H1 (cell line): ENCODE measurements around the gene ATXN7L3. TPM values are rescaled to one million over a fixed set of nuclear protein-coding genes. Genes with fewer than 3 reads are reported as not detected.

Experiments used
- CTCF ChIA-PET: fragments of 300-600 bp; sonication (Branson Sonifier 250); formaldehyde crosslinking; loops from one replicate; lab custom pipeline; 2021; ENCODE audit not compliant: partially characterized antibody; lab: Charles Lee
- POLR2A ChIA-PET: fragments of 300-600 bp; sonication (Branson Sonifier 250); formaldehyde crosslinking; loops from one replicate; lab custom pipeline; 2021; ENCODE audit warnings: inconsistent platforms; ENCODE audit not compliant: partially characterized antibody; lab: Charles Lee
- DNase-seq, 2 experiments: peaks; one replicate each; pipeline versions ENCODE4 v3.0.0 to v3.0.0-alpha.2; 2010 to 2022; ENCODE audit warnings: low spot score in 2 of 2, low read depth in 1 of 2, mixed read lengths in 1 of 2
- FAIRE-seq: peaks from 2 replicates; lab custom pipeline; 2011; peaks lifted over from hg19 to GRCh38; lab: Jason Lieb, UNC
- H2AFZ ChIP-seq: 2 replicates; pipeline ENCODE4 v1.8.1; 2012; ENCODE audit warnings: low read length, inconsistent platforms
- H2AK5ac ChIP-seq: 2 replicates; pipeline ENCODE4 v1.6.1; 2013; ENCODE audit warnings: low read depth, low read length
- H2BK120ac ChIP-seq: replicated peaks from 2 replicates; pipeline ENCODE3; 2013; ENCODE audit warnings: low read depth, low read length, inconsistent platforms
- H2BK12ac ChIP-seq: 2 replicates; pipeline ENCODE4 v1.6.1; 2013; ENCODE audit warnings: low read depth, low read length
- H2BK15ac ChIP-seq: 2 replicates; pipeline ENCODE4 v1.6.1; 2013; ENCODE audit warnings: low read length
- H2BK20ac ChIP-seq: 2 replicates; pipeline ENCODE4 v1.6.1; 2013; ENCODE audit warnings: low read length
- H2BK5ac ChIP-seq: 2 replicates; pipeline ENCODE4 v1.6.1; 2013; ENCODE audit warnings: low read depth, low read length
- H3K14ac ChIP-seq: 2 replicates; pipeline ENCODE4 v1.6.1; 2013; ENCODE audit warnings: inconsistent platforms; ENCODE audit not compliant: insufficient read length
- H3K18ac ChIP-seq: 2 replicates; pipeline ENCODE4 v1.6.1; 2013; ENCODE audit warnings: low read length; ENCODE audit errors: extremely low read depth
- H3K23ac ChIP-seq: 2 replicates; pipeline ENCODE4 v1.6.1; 2013; ENCODE audit warnings: inconsistent platforms; ENCODE audit not compliant: insufficient read length
- H3K23me2 ChIP-seq: 2 replicates; pipeline ENCODE4 v1.6.1; 2013; ENCODE audit warnings: low read depth, low read length
- H3K27ac ChIP-seq: 2 replicates; pipeline ENCODE4 v1.6.1; 2011; ENCODE audit warnings: low read depth, low read length, inconsistent platforms
- H3K27me3 ChIP-seq, 4 experiments: replicated peaks in 1 of 4; 1 replicate in 1 of 4; 2 replicates in 3 of 4; pipeline versions ENCODE4 v1.6.1 to v1.8.1; 2011 to 2013; ENCODE audit warnings: low read length in 3 of 4, mild to moderate bottlenecking in 3 of 4, inconsistent platforms in 2 of 4, mixed read lengths in 2 of 4, moderate library complexity in 1 of 4; ENCODE audit not compliant: control insufficient read depth in 3 of 4, insufficient read depth in 3 of 4; ENCODE audit errors: extremely low read depth in 1 of 4
- H3K36me3 ChIP-seq, 4 experiments: 2 replicates each; pipeline versions ENCODE4 v1.6.1 to v1.8.1; 2011 to 2013; ENCODE audit warnings: mild to moderate bottlenecking in 4 of 4, low read length in 3 of 4, moderate library complexity in 2 of 4, control low read depth in 1 of 4, inconsistent platforms in 1 of 4; ENCODE audit not compliant: insufficient read depth in 4 of 4, control insufficient read depth in 2 of 4
- H3K4ac ChIP-seq: replicated peaks from 2 replicates; pipeline ENCODE3; 2013; ENCODE audit warnings: low read length, low read depth, mixed read lengths, inconsistent platforms; ENCODE audit not compliant: insufficient read length
- H3K4me1 ChIP-seq, 4 experiments: replicated peaks in 1 of 4; 1 replicate in 1 of 4; 2 replicates in 3 of 4; pipeline versions ENCODE4 v1.6.1 to v1.8.1; 2011 to 2013; ENCODE audit warnings: low read length in 3 of 4, inconsistent platforms in 2 of 4, mixed read lengths in 1 of 4; ENCODE audit not compliant: insufficient read depth in 4 of 4, control insufficient read depth in 3 of 4
- H3K4me2 ChIP-seq, 2 experiments: 2 replicates each; pipeline versions ENCODE4 v1.6.1 to v1.8.1; 2011 to 2013; ENCODE audit warnings: low read depth in 2 of 2, low read length in 2 of 2, control low read depth in 1 of 2, inconsistent platforms in 1 of 2, mild to moderate bottlenecking in 1 of 2; ENCODE audit not compliant: insufficient read depth in 1 of 2
- H3K4me3 ChIP-seq, 4 experiments: fragments of 200-600, 300-600 bp in 1 of 4; sonication (generic), shearing (Covaris generic), sonication (Bioruptor Twin) in 1 of 4; 2 replicates each; pipeline versions ENCODE4 v1.5.1 to v1.8.1; 2011 to 2016; ENCODE audit warnings: low read length in 4 of 4, low read depth in 3 of 4, control low read depth in 2 of 4, inconsistent platforms in 2 of 4, mild to moderate bottlenecking in 2 of 4, mixed read lengths in 1 of 4, moderate library complexity in 1 of 4; ENCODE audit not compliant: insufficient read depth in 2 of 4; ENCODE audit errors: extremely low read depth in 1 of 4
- H3K56ac ChIP-seq: replicated peaks from 2 replicates; pipeline ENCODE3; 2013; ENCODE audit warnings: low read depth, mild to moderate bottlenecking, mixed read lengths, low read length, inconsistent platforms; ENCODE audit not compliant: insufficient read length
- H3K79me1 ChIP-seq: 2 replicates; pipeline ENCODE4 v1.6.1; 2013; ENCODE audit warnings: low read depth, low read length, control low read depth
- H3K79me2 ChIP-seq, 2 experiments: 2 replicates each; pipeline versions ENCODE4 v1.6.1 to v1.8.1; 2012 to 2013; ENCODE audit warnings: low read length in 2 of 2, mild to moderate bottlenecking in 2 of 2, inconsistent platforms in 1 of 2; ENCODE audit not compliant: insufficient read depth in 2 of 2, control insufficient read depth in 1 of 2
- H3K9ac ChIP-seq, 4 experiments: replicated peaks in 1 of 4; 1 replicate in 1 of 4; 2 replicates in 3 of 4; pipeline versions ENCODE4 v1.6.1 to v1.8.1; 2011 to 2013; ENCODE audit warnings: low read depth in 3 of 4, low read length in 3 of 4, control low read depth in 2 of 4, mild to moderate bottlenecking in 2 of 4, moderate library complexity in 2 of 4, inconsistent platforms in 1 of 4; ENCODE audit errors: extremely low read depth in 1 of 4
- H3K9me3 ChIP-seq, 2 experiments: 2 replicates each; pipeline versions ENCODE4 v1.6.1 to v1.8.1; 2012 to 2013; ENCODE audit warnings: mild to moderate bottlenecking in 2 of 2, moderate library complexity in 2 of 2, control low read depth in 1 of 2, inconsistent platforms in 1 of 2, low read depth in 1 of 2, low read length in 1 of 2, mixed read lengths in 1 of 2; ENCODE audit not compliant: insufficient read depth in 2 of 2
- H4K20me1 ChIP-seq, 2 experiments: replicated peaks in 1 of 2; 2 replicates each; pipeline versions ENCODE3 to v1.8.1; 2011 to 2013; ENCODE audit warnings: inconsistent platforms in 2 of 2, low read length in 2 of 2, mild to moderate bottlenecking in 1 of 2; ENCODE audit not compliant: insufficient read depth in 2 of 2, control insufficient read depth in 1 of 2
- H4K5ac ChIP-seq: 2 replicates; pipeline ENCODE4 v1.6.1; 2013; ENCODE audit warnings: low read length, low read depth, mixed read lengths, inconsistent platforms; ENCODE audit not compliant: insufficient read length
- H4K8ac ChIP-seq: 2 replicates; pipeline ENCODE4 v1.8.0; 2013; ENCODE audit warnings: mild to moderate bottlenecking, moderate library complexity, low read length, inconsistent platforms; ENCODE audit not compliant: insufficient read depth; ENCODE audit errors: extremely low read depth
- H4K91ac ChIP-seq: replicated peaks from 2 replicates; pipeline ENCODE3; 2013; ENCODE audit warnings: low read length, mixed read lengths, inconsistent platforms; ENCODE audit not compliant: insufficient read length
- CBX5 ChIP-seq: fragments of 300-800, 300-1000 bp; sonication (generic); IDR thresholded peaks from 2 replicates; pipeline ENCODE4 v1.7.1; 2016; ENCODE audit warnings: antibody characterized with exemption, low read length, low read depth
- KDM4A ChIP-seq: IDR thresholded peaks from one replicate; pipeline ENCODE4 v1.7.1; 2012; ENCODE audit warnings: low read depth, mild to moderate bottlenecking, moderate library complexity, low read length, inconsistent platforms; ENCODE audit not compliant: severe bottlenecking
- NANOG ChIP-seq: IDR thresholded peaks from 2 replicates; pipeline ENCODE4 v1.6.1; 2011; ENCODE audit warnings: low read length, low read depth, mild to moderate bottlenecking, inconsistent platforms; ENCODE audit not compliant: insufficient read depth, poor library complexity, severe bottlenecking
- POU5F1 ChIP-seq: IDR thresholded peaks from 2 replicates; pipeline ENCODE4 v1.6.1; 2011; ENCODE audit warnings: low read depth, mild to moderate bottlenecking, low read length, moderate library complexity
- RXRA ChIP-seq: IDR thresholded peaks from 2 replicates; pipeline ENCODE4 v1.6.1; 2011; ENCODE audit warnings: low read depth, mild to moderate bottlenecking, low read length, moderate library complexity; ENCODE audit not compliant: insufficient read depth
- SIX5 ChIP-seq: IDR thresholded peaks from 2 replicates; pipeline ENCODE4 v1.6.1; 2011; ENCODE audit warnings: mild to moderate bottlenecking, low read depth, low read length
- WGBS, 2 experiments: shearing (Covaris generic) in 1 of 2; methylation state at CpG; one replicate each; pipeline versions ENCODE4 v1.1.6 to v1.1.7; 2013 to 2015; ENCODE audit warnings: low lambda C conversion rate in 2 of 2, mixed read lengths in 2 of 2, inconsistent platforms in 1 of 2, low coverage in 1 of 2, missing lambda C conversion rate in 1 of 2; ENCODE audit not compliant: insufficient replicate concordance in 2 of 2, insufficient coverage in 1 of 2, insufficient read length in 1 of 2; ENCODE audit errors: extremely low coverage in 1 of 2, missing lambda C conversion rate in 1 of 2; 5-methylcytosine and 5-hydroxymethylcytosine counted together
- polyA plus RNA-seq, 7 experiments: library from polyadenylated mRNA; depleted of rRNA in 3 of 7; stranded (reverse) in 5 of 7; unstranded in 2 of 7; fragments of >200 nt in 5 of 7; fragments of 200-250 nt in 2 of 7; gene quantifications; 1 replicate in 5 of 7; 2 replicates in 1 of 7; 4 replicates in 1 of 7; pipeline versions ENCODE4 v1.2.1 to v1.2.3, GENCODE V29; 2011 to 2013; ENCODE audit warnings: missing spikeins in 2 of 7, mixed read lengths in 2 of 7
- total RNA-seq: library from RNA; stranded (reverse); fragmentation: NEBNext Ultra II Directional; extraction: Animal tissue kit (Norgen Biotek cat#: 25700); gene quantifications from 2 replicates; pipeline ENCODE4 v1.2.1, GENCODE V29; 2021

Gene ATXN7L3
- total and polyA plus RNA-seq, 2 of the 8 experiments (the other 6 are each of a cell fraction or from before 2014, with no cell fraction given), result 53.7 to 103 TPM

GRCh38 chr17:44176671-44177501, 22.8 kb downstream of the ATXN7L3 start:
- H2BK12ac ChIP-seq, result no peak overlapping the region
- POLR2A ChIA-PET, result interaction anchor here (0.6 to 8.7 kb wide), 5 partner anchors 7 to 148 kb away, joined by 3 to 84 read pairs (median 3); partner anchors contain the start of gene TMUB2
- no peak overlapping the region for H3K4ac ChIP-seq
- H3K14ac ChIP-seq, result no peak overlapping the region
- no peak overlapping the region for H3K27ac ChIP-seq
- H3K36me3 ChIP-seq, result peaks cover 3 to 16% (median 10%) of the 10 kb centered on the region in 4 experiments; a peak in 7 of 8 replicates
- no peak overlapping the region for H2BK120ac ChIP-seq
- DNase-seq (no peak), FAIRE-seq (no peak)
- CTCF ChIA-PET, result interaction anchor here (0.7 to 1.5 kb wide), 5 partner anchors 10 to 299 kb away, joined by 3 to 5 read pairs (median 4); no protein-coding TSS in a partner anchor
- H3K56ac ChIP-seq, result no peak overlapping the region
- no peak overlapping the region for H2BK20ac ChIP-seq
- no peak overlapping the region for H2AK5ac ChIP-seq
- H4K20me1 ChIP-seq, result peaks cover 2 to 6% of the 10 kb centered on the region in 2 experiments
- TF ChIP-seq POU5F1, result no peak
- no peak for TF ChIP-seq KDM4A
- no peak for TF ChIP-seq NANOG
- no peak for TF ChIP-seq CBX5
- TF ChIP-seq SIX5, result no peak
- TF ChIP-seq RXRA, result no peak
- H3K23ac ChIP-seq, result no peak overlapping the region
- H3K4me2 ChIP-seq, result no peak overlapping the region
- H3K27me3 ChIP-seq, result no peaks in the 10 kb centered on the region
- H3K4me1 ChIP-seq, result no peaks in the 10 kb centered on the region
- WGBS, 2 experiments, result 96% methylated on average over 50 of the region's 54 CpGs; no CpG with 5 or more reads in 1 of the 2 experiments
- H3K18ac ChIP-seq, result no peak overlapping the region
- no peaks in the 10 kb centered on the region for H3K9me3 ChIP-seq
- no peak overlapping the region for H3K9ac ChIP-seq
- no peak overlapping the region for H4K91ac ChIP-seq
- 0 out of 2 replicates have a peak, but pooled peaks cover 2% of the 10 kb centered on the region for H3K79me1 ChIP-seq
- H3K79me2 ChIP-seq, result no peaks in the 10 kb centered on the region; a peak in 1 of 4 replicates
- peak overlapping the region; percentile 25; the same call in 1 of the 2 replicates for H4K8ac ChIP-seq
- no peak overlapping the region for H3K4me3 ChIP-seq
- no peak overlapping the region for H4K5ac ChIP-seq
- H2AFZ ChIP-seq, result no peak overlapping the region
- H3K23me2 ChIP-seq, result no peaks in the 10 kb centered on the region
- no peak overlapping the region for H2BK15ac ChIP-seq
- no peak overlapping the region for H2BK5ac ChIP-seq
